Spleen (tissue), 7 donors: ENCODE data around the gene FAM228B.

Source experiments
- CTCF ChIP-seq, 11 experiments: fragments of 200-600 bp in 7 of 11; fragments of 450-650 bp in 4 of 11; sonication (generic) in 4 of 11; IDR thresholded peaks in 8 of 11; conservative IDR thresholded peaks in 3 of 11; 1 replicate in 7 of 11; 2 replicates in 4 of 11; pipeline versions ENCODE4 v1.4.0 to v1.8.0; 2016 to 2021; ENCODE audit warnings: antibody characterized with exemption in 11 of 11, inconsistent platforms in 4 of 11, mild to moderate bottlenecking in 1 of 11
- POLR2A ChIP-seq, 3 donors: fragments of 450-650 bp; IDR thresholded peaks; one replicate each; pipeline ENCODE4 v1.5.1; 2017; ENCODE audit warnings: antibody characterized with exemption in 3 of 3, mild to moderate bottlenecking in 1 of 3
- donor health status: DM: no; HTN: no; CAD: no; lungs with moderate emphysema.
- donor health status: DM: no; HTN: no; CAD: no.
- donor health status: DM: no; HTN: no; CAD: no.

- TF ChIP-seq CTCF (IDR thresholded peaks at IDR 0.05 in 8 of 11, conservative IDR thresholded peaks at IDR 0.05 in 3 of 11), result no peak
- TF ChIP-seq POLR2A (IDR thresholded peaks at IDR 0.05), result no peak
These were observed 60.2 kb downstream of the FAM228B start for GRCh38 chr2:24183366-24184069.
